D721Med (cell line): ENCODE data around the gene GSAP.

Source experiments
- DNase-seq: peaks from one replicate; pipeline ENCODE4 v3.0.0; 2011; ENCODE audit warnings: low spot score; ENCODE audit not compliant: insufficient read length
- FAIRE-seq: peaks from 2 replicates; lab custom pipeline; 2011; peaks lifted over from hg19 to GRCh38; lab: Jason Lieb, UNC
- TF ChIP-seq, protein P1 (sequence below): IDR thresholded peaks from 2 replicates; pipeline ENCODE4 v1.5.1; 2012; ENCODE audit warnings: mild to moderate bottlenecking, control low read depth; ENCODE audit not compliant: insufficient read depth; ENCODE audit errors: missing control alignments

The GSAP gene

DNA sequence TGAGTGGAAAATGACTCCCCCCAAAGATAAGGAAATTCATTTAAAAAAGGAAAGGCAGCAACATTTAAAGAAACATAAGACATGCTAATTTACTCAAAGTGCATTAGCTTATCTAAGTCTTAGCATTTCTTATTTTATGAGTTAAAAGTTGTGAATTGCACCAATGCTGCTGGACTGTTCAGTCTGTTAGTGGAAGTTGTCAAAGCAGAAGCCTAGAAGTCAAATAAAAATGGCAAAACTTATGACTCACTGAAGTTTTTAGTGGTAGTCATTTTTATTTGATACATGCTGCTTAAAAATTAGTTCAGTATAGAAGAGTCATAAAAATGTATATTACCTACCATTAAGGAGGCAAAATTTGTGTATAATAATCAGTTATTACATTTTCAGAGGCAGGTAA lies 125.7 kb downstream of the GSAP start:
- TF ChIP-seq, protein P1, sequence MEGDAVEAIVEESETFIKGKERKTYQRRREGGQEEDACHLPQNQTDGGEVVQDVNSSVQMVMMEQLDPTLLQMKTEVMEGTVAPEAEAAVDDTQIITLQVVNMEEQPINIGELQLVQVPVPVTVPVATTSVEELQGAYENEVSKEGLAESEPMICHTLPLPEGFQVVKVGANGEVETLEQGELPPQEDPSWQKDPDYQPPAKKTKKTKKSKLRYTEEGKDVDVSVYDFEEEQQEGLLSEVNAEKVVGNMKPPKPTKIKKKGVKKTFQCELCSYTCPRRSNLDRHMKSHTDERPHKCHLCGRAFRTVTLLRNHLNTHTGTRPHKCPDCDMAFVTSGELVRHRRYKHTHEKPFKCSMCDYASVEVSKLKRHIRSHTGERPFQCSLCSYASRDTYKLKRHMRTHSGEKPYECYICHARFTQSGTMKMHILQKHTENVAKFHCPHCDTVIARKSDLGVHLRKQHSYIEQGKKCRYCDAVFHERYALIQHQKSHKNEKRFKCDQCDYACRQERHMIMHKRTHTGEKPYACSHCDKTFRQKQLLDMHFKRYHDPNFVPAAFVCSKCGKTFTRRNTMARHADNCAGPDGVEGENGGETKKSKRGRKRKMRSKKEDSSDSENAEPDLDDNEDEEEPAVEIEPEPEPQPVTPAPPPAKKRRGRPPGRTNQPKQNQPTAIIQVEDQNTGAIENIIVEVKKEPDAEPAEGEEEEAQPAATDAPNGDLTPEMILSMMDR = no peak

DNA sequence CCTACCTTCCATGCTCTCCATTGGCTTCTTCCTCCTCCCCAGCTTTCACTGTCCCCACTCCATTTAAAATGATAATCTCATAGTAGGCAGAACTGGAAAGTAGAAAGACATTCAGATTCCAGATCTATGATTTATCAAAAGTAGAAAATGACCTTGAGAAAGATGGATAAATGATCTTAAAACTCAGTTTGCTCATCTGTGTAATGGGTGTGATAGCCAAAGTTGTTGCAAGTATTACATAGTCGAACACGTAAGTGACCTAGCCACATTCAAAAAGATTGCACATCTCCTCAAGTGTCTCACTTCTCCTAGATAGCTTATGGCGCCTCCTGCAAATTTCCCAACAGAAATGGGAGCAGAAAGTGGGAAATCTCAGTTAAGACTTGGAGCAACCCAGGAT lies 126.8 kb downstream of the GSAP start:
- TF ChIP-seq, protein P1 = no peak
- no peak for DNase-seq
- FAIRE-seq = no peak

More for the DNA sequence above, 125.7 kb downstream of the GSAP start:
- DNase-seq = no peak
- FAIRE-seq = no peak

DNA sequence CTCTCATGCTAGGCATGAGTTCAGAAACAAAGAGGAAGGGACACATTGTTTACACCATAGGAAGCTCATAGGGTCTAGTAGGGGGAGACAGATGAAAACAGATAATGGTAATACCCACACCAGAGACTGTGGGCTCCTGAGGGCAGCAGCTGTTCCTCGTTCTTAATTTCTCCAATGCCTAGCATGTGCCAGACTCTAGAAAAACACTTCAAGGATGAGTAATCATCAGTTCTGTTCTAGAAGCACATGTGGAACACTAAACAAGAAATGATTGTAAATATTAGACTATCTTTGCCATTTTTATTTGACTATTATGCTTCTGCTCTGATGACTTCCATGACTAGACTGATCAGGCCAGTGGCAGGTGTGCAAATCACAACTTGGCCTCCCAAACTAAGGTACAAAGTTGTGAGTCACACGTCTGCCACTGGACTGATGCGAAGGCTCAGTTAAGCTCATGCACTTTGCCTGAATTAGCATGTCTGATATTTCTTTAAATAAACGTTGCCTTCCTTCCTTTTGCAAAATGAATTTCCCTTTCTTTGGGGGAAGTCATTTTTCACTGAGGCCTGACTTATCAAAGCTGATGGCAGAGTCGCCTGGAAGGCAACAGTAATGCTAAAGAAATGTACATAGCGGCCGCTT lies 127.4 kb downstream of the GSAP start:
- no peak for FAIRE-seq
- DNase-seq = no peak
- TF ChIP-seq, protein P1 = no peak

DNA sequence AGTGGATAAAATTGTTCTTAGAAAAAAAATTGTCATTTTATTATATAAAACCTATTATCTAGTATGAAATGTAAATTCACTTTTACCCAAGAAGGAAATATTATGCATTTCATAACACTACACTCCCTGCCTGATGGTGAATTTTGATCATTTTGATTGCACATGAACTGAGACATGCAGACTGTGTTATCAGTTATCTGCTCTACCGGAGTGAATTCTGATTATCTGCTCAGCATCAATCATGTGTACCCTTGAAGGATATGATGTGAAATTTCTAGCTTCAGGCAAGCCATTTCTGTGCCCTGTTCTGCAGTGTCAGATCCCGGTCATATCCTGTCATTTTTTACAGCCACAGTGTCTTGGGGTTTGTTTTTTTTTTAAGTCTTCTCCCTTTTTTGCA lies 131.5 kb downstream of the GSAP start:
- TF ChIP-seq, protein P1 = no peak
- FAIRE-seq (no peak), DNase-seq (no peak)

DNA sequence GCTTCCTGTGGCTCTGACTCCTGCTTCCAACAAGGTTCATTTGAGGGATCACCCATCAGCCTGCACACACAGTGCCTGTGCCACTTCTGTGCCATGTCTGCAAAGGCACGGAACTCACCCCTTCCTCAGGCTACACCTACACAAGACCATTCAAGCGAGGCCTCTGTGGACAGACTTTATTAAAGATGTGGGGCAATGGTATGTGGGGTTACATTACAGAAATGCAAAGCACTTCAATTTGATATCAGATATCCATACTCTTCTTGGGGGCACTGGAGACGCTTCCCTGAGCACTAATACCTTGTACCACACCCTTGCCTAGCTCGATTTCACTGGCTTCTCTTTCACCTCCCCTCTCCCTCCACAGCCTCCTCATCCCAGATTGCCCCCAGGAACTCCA lies 132.1 kb downstream of the GSAP start:
- FAIRE-seq (no peak), DNase-seq (no peak)
- TF ChIP-seq, protein P1 = no peak

DNA sequence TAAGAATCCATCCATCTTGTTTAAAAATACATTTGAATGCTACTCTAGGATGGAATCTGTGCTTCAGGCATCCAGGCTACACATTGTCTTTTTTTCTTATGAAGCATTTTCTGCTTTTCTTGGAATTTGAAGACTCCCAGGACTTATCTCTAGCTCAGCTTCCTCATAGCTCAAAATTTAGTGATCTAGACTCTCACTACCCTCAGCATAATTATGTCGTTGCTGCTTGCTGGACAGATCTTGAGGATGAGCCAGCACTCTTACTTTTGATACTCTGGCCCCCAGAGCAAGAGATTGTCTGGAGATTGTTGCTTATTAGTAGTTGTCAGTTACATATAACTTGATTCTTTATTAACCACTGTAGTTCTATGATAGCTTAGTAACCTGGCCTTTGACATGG lies 133.3 kb downstream of the GSAP start:
- TF ChIP-seq, protein P1 = no peak
- FAIRE-seq = no peak
- no peak for DNase-seq

DNA sequence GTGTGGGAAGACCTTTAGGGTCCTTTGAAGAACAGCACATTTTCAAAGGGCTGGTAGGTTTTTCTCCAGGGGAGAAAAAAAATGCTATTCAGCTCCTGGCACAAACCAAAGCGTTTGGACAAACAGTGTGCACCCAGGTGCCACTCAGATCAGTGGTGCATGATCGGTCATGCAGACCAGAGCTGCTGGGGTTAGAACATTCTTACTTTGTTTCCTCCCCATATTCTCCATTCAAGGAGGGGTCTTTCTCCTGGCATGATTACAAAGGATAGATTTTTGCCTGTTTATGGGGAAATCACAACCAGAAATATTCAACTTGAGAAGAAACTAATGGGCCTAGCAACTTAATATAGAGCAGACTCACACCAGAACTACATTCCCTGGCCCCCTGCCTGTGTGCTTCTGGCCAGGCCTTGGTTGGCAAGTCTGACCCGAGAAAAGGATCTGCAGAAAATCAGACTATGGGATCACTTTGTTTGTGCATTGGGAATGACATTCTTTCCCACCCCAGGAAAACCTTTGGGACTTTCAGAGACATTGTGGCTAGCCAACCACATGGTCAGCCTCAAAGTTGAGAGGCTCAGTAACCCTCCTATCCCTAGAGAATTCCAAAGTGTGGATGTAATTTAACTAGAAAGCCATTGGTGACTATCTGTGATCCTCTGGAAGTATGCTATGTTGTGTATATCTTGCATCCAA lies 134.2 kb downstream of the GSAP start:
- FAIRE-seq = no peak

More for the DNA sequence above, 134.2 kb downstream of the GSAP start:
- no peak for DNase-seq
- TF ChIP-seq, protein P1 = no peak
